ENCODE data around the gene CRYBB3.
"Not testable (repeated sequence)": the region's sequence is repeated elsewhere in the genome, so short reads cannot be mapped to it uniquely, and the experiment has no call there.

Gene CRYBB3

DNA sequence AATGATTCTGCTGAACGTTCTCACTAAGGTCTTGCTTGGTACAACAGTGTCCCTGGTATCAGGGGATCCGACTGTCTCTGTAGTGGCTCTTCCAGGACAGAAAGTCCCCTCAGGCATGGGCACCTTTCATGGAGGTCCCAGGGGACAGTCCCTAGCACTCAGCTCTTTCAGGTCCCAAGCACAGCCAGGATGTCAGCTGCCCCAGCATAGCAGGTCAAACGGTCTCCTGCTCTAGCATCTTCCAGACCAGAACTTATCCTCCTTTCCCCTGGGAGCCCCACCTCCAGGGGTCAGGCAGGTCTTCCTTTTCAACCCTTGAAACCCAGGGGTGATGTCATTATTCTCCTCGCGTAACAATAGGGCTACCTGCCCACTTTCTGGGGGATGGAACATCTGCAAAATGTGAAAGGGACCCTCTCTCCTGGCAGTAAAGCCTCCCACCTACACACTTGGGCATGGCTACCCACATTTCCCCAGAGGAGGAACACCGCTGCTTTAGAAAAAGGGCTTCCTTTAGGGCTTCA, 24.7 kb upstream of the CRYBB3 start:
- no peak for DNase-seq (ENCODE audit: low spot score)

- DNase-seq (ENCODE audit: low spot score): no peak
These were observed 23.5 kb upstream of the CRYBB3 start for GRCh38 chr22:25176175-25176574.

GRCh38 chr22:25176799-25177198, 22.9 kb upstream of the CRYBB3 start:
- DNase-seq (ENCODE audit: low spot score): no peak

GRCh38 chr22:25177226-25177625, 22.4 kb upstream of the CRYBB3 start:
- DNase-seq (ENCODE audit: low spot score): no peak

DNA sequence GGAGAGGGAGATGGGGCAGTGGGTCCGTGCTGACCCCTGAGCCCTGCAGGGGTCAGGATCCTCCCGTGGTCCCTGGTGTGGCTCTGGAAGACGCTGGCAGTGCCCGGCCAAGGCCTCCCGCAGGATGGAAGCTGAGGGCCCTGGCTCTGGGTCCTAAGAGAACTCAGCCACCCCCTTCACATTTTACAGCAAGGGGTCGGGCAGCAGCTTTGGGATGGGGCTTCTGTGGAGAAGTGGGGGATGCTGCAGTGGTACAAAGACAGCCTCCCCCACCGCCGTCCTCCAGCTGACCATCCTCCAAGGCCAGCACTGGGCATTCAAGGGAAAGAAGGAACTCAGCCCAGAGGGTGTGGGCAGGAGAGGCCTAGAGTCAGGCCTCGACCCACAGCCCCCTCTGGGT, 21.8 kb upstream of the CRYBB3 start:
- DNase-seq (ENCODE audit: low spot score): no peak

- not testable (repeated sequence) for DNase-seq (ENCODE audit: low spot score)
These were observed 21.3 kb upstream of the CRYBB3 start for GRCh38 chr22:25178348-25178747.

DNA sequence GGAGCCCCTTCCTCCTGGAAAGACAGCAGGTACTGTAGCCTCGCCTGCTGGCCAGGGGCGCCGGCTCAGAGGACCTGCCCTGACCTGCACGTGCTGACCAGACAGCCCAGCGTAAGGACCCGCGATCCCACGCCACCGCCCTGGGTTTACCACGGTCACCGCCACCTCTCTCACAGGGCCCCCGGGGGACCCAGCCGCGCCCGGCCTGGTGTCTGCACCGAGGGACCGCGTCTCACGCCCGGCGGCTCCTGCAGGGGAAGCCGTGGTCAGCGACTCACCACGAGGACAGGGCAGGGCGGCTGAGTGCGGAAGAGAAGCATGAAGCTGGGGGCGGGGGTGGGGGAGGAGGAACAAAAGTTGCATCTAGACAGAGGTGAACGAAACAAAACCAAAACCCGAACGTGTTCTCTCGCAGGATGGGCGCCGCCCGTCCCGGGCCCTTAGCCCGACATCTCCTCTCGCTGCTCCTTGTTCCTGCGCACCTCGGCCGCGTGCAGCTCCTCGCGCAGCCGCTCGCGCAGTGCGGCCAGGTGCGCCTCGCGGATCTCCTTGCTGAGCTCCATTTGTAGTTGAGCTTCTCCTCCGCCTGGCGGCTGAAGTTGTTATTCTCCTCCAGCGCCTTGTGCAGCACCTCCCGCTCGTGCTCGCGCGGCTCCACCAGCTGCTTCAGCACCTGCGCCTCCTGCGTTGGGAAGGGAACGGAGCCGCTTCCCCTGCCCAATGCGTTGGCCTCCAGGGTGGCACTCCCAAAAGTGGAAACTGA, 20.6 kb upstream of the CRYBB3 start:
- DNase-seq (ENCODE audit: low spot score): not testable (repeated sequence)

GRCh38 chr22:25182131-25183110, 17.2 kb upstream of the CRYBB3 start:
- no peak for DNase-seq (ENCODE audit: low spot score)

- DNase-seq (ENCODE audit: low spot score): no peak
These were observed 15.6 kb upstream of the CRYBB3 start for GRCh38 chr22:25183949-25184619.

GRCh38 chr22:25186140-25186539, 13.5 kb upstream of the CRYBB3 start:
- no peak for DNase-seq (ENCODE audit: low spot score)

DNA sequence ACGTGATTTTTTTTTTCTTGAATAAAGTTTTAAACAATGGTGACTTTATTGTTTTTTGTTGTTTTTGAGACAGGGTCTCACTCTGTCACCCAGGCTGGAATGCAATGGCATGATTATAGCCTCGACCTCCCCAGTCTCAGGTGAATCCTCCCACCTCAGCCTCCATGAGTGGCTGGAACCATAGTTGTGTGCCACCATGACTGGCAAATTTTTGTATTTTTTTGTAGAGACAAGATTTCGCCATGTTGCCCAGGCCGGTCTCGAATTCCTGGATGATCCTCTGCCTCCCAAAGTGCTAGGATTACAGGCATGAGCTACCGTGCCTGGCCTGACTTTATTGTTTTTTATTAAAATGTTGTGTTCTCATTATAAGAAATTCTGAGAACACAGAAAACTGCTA, 12.2 kb upstream of the CRYBB3 start:
- no peak for DNase-seq (ENCODE audit: low spot score)

GRCh38 chr22:25192406-25192805, 7.3 kb upstream of the CRYBB3 start:
- DNase-seq (ENCODE audit: low spot score): no peak

DNA sequence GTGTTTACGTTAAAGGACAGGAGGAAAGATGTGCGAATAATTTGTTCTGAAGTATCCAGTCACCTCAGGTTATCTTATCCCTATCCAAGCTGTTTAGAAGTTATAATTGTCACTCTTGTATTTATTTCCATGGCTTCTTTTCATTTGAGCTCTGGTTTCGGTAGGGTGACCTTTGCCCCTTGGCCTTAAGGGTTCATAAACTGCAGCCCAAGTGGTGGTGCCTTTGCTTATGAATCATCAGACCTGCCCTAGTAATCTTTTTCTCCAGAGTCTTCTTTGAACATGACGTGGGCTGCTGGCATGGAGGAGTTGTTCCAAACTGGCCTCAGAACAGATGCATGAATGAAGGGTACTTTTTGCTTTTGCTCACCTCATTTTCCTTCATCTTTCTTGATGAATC, 6.5 kb upstream of the CRYBB3 start:
- no peak for DNase-seq (ENCODE audit: low spot score)

DNA sequence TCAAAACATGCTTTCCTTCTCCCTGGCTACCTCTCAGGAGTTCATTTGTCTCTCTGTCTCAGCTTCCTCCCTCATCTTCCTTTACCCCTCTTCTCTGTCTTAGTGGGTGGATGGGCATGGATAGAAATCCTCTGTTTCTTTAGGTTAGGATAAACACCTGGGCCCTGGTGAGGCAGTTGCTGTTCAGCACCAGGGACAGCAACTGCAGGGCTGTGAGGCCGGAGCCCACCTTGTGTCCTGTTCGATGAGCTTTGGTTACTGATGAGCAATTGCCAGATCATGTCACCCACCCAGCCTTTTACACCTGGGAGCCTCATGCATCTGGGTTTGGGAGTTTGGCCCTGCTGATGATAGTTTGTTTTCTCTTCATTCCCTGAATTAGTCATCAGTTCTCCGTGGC, 6.1 kb upstream of the CRYBB3 start:
- no peak for DNase-seq (ENCODE audit: low spot score)

DNA sequence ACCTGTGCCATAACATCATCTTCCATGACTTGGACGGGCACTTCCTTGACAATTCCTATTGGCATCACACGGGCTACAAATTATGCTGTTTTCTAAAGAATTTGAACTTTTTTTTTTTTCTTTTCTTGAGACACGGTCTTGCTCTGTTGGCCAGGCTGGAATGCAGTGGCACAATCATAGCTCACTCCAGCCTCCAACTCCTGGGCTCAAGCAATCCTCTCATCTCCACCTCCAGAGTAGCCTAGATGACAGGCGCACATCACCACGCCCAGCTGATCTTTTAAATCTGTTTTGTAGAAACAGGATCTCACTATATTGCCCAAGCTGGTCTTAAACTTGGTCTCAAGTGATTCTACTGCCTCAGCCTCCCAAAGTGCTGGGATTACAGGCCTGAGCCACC, 3.3 kb upstream of the CRYBB3 start:
- DNase-seq (ENCODE audit: low spot score): no peak

GRCh38 chr22:25197340-25197739, 2.3 kb upstream of the CRYBB3 start:
- no peak for DNase-seq (ENCODE audit: low spot score)

DNA sequence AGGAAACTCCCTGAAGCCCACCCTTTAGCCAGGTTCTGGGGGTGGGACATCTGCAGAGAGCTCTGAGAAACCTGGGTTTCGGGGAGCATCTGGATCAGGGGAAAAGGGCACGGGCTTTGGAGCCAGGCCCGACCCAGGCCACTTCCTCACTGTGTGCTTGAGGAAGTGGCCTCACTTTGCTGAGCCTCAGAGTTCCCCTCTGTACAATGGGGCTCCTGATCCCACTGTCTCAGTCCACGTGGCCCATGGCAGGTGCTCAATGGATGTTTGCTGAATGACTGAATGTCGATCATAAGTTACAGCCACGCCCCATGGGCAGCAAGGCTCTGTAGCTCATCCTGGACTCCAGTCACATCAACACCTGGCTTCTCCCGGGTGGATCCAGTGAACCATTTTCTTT, 1.3 kb downstream of the CRYBB3 start:
- DNase-seq (ENCODE audit: low spot score): no peak

GRCh38 chr22:25201557-25202273, 2.1 kb downstream of the CRYBB3 start:
- DNase-seq (ENCODE audit: low spot score): no peak

DNA sequence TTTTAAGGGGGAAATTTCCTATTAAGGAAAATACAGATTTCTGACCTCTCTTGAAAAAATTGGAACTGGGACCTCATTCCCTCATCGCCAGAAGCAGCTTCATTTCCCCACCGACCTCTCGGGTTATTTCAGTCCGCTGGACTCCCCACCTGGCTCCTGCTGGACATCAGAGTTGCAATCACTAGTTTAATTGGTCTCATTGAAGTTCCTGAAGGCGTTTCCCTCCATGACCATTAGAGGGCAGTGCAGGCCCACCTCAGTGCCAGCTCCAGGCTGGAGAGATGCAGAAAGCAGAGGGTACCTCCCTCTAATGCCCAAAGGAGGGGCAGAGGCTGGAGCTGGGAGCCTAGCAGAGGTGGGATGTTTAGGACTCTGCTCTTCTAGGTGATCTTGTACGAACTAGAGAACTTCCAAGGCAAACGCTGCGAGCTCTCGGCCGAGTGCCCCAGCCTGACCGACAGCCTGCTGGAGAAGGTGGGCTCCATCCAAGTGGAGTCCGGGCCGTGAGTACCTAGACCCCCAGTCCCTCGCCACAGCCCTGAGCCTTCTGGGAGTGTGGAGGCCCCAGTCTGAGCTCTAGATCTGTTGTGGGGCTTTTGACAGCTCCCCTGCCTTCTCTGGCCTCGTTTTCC, 2.7 kb downstream of the CRYBB3 start:
- peak; percentile 74 for DNase-seq (ENCODE audit: low spot score)

DNA sequence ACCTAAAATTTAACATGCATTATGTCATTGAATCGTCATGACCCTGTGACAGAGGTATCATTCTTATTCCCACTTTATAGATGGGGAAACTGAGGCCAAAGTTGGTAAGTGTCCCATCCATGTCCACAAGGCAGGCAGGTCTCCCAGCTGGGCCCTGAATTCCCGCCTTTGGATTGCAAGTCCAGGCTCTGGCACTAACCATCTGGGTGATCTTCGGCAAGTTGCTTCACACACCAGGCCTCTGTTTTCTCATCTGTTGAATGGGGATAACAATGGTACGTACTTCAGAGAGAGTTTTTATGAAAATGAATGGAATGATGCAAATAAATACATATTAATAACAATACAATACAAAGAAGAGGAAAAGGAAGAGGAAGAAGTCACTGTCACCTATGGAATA, 3.4 kb downstream of the CRYBB3 start:
- no peak for DNase-seq (ENCODE audit: low spot score)

- DNase-seq (ENCODE audit: low spot score): not testable (repeated sequence)
These were observed 4.9 kb downstream of the CRYBB3 start for GRCh38 chr22:25204547-25204946.
